NCI-H69 (cell line): ENCODE data around the gene RDM1.

Experiments used
- DNase-seq: peaks from one replicate; lab custom pipeline; 2025; lab: John Stamatoyannopoulos, UW

The RDM1 gene

GRCh38 chr17:35870906-35871819, 59.4 kb downstream of the RDM1 start:
- DNase-seq: no peak

- no peak for DNase-seq
Measured at GRCh38 chr17:35868737-35869136, 61.8 kb downstream of the RDM1 start, which contains the start of gene HEATR9. TSS of gene HEATR9 (minus strand) at chr17:35868891. CDS start at chr17:35868742, 149 bp downstream.
